HG03159 (cell line): ENCODE results near the gene MYG1.
"Not testable (repeated sequence)": the region's sequence is repeated elsewhere in the genome, so short reads cannot be mapped to it uniquely, and the experiment has no call there.

Source experiments
- ATAC-seq: cut with Tn5 transposase; IDR thresholded peaks from one replicate; pipeline ENCODE4 v1.9.1; 2021; ENCODE audit warnings: mild to moderate bottlenecking, moderate library complexity; ENCODE audit not compliant: unreplicated experiment

The MYG1 gene

DNA sequence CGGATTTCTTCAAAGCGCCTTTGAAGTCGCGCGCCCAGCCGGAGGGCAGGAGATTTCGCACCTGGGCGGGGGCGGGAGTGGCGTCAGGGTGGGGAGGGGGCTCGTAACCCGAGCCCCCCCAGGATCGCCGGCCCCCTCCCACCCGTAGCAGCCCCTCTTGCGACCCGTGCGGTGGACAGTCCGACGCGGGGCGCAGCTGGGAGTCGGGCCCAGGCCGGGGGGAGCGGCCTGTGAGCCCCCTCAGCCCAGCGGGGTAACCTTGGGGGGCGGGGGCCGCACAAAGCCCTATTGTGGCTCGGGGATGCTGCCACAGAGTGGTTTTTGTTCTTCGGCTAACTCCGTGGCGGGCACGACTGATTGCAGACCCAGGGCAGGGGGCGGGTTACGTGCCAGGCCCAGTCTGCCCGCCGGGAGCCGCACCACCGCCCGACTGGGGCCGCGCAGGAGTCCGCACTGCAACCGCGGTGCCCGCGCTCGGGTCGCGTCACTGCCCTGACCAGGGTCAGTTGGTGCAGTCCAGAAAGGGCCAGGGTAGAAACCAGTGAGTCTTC is 26.1 kb downstream of the MYG1 start:
- ATAC-seq = no peak

DNA sequence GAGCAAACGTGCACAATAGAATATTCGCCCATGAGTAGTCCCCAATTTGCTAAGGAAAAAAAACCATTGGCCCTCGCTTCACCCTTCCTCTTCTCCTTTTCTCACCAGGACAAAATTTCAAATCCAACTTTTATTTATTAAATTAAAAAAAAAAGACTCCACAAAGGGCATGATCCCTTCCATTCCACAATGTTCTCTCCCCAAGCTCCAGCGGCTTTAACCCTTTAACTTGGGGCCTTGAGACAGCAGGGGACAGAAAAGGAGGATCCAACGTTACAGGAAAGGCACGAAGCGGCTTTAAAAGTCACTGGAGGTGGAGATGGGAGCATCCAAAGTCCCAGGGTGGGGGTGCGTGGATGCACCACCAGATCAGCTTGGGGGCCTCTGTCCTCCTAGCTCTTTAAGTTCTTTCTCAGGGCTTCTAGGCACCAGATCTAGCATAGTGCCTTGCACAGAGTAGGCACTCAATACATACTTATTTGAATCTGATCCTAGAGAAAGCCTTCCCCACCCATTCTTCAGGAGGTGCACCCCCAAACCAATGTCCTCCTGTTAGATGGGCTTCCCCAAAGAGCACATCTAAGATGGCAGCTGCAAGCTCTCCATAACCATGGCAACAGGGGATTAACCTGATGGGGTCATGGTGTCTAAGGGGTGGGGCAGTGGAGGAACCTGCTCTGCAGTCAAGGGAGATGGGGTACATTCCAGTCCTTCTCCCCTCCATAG is 27.1 kb downstream of the MYG1 start:
- no peak for ATAC-seq

- ATAC-seq = no peak
These were observed 28.0 kb downstream of the MYG1 start for GRCh38 chr12:53327435-53328042.

- ATAC-seq = no peak
These were observed 28.5 kb downstream of the MYG1 start for GRCh38 chr12:53328043-53328435.

DNA sequence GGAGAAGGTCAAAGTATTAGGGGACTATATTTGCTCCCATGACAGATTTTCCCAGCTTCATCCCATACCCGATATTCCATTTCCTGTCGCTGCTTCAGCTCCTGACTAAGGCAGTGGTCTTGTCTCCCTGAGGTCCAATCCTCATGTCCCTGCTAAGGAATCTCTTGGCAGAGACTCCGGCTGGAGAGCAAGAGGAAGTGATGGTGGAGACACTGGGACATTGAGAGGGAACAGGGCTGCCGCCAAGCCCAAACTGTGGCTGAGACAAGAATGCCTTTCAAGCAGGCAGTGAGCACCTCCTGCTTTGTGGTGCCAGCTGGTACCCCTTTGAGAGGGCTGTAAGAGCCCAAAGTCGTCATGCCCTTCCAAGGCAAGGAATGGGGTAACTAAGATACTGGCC is 31.2 kb downstream of the MYG1 start:
- no peak for ATAC-seq

DNA sequence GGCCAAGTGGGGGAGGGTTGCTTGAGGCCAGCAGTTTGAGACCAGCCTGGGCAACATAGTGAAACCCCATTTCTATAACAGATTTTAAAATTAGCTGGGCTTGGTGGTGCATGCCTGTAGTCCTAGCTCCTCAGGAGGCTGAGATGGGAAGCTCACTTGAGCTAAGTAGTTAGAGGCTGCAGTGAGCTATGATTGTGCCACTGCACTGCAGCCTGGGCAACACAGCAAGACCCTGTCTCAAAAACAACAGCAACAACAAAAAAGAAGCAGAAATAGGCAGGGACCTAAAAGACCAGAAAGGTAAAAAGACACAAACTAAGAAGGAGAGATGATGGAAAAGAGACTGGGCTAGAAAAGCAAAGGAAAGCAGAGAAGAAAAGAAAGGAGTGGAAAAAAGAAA is 32.8 kb downstream of the MYG1 start:
- ATAC-seq = not testable (repeated sequence)

- ATAC-seq = no peak
These were observed 33.2 kb downstream of the MYG1 start for GRCh38 chr12:53332744-53333143.

DNA sequence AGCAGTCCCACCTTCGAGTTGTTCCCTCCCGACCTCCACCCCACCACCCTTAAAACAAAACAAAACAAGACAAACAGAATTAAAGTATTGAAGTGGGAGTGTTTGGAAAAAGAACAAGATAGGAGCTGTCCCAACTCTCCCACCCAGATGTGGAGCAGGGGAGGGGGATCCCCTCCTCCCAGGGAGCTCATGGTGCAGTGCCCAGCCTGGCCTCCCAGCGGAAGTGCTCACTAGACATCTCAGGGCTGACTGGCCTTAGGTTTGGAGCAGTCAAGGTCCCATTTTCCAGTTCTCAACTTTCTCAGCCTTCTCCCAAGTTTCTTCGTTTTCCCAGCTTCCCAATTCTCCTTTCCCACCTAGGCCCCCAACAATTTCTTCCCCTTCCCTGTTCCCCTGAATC is 33.8 kb downstream of the MYG1 start:
- no peak for ATAC-seq

DNA sequence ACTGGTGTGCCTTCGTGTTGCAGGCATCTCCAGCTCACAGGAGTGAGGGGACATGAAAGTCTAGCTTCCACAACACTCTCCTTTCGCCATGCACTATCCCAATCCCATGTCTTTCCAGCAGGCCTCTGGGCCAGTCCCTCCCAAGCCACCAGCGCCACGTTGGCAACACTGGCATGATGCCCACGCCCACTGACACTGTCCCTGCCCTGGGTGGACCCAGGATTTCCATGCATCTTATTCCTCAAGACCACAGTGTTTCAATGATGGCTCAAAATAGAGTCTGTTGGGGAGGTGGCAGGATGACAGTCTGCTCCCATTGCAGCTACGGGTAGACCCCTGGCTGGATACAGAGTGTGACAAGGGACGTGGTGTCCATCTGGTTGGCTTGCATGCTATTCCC is 34.4 kb downstream of the MYG1 start:
- ATAC-seq = no peak

DNA sequence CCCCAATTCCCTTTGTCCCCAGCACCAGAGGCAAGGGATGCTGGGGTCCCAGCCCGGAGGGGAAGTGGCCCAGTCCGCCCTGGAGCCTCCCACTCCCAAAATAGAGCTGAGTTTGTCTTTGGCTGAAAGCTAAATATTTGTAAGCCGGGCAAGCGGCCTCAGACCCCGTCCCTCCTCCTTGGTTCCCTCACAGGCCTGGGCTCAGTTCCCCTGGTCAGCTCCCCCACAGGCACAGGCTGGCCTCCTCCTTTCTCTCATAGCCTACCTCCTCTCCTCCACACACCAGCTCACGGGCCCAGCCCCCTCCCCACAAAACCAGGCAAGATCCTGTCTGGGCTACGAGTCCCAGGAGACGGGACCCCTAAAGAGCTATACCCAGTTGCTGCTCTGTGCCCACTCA is 35.3 kb downstream of the MYG1 start:
- no peak for ATAC-seq

GRCh38 chr12:53336181-53336681 is 36.7 kb downstream of the MYG1 start, which contains the start of gene SP7:
TSS of gene SP7 (minus strand) at chr12:53336354. CDS start at chr12:53335646, 708 bp downstream.
- ATAC-seq = no peak

DNA sequence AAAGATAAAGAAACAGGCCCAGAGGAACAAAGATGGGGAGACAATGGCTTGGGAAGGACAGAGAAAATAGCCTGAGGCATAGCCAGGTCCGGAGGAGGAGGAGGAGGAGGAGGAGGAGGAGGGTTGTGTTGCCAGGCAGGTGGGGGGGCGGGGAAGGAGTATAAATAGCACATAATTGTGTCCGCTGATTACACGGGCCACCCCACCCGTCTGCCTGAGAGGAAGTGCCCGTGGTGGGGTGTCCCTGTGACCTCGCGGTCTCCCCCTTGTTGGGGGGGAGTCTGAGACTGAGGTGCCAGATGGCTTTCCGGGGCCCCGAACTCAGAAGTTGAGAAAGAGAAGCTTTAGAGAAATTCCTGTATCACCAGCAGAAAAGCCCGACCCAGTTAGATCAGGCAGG is 38.5 kb downstream of the MYG1 start:
- no peak for ATAC-seq

DNA sequence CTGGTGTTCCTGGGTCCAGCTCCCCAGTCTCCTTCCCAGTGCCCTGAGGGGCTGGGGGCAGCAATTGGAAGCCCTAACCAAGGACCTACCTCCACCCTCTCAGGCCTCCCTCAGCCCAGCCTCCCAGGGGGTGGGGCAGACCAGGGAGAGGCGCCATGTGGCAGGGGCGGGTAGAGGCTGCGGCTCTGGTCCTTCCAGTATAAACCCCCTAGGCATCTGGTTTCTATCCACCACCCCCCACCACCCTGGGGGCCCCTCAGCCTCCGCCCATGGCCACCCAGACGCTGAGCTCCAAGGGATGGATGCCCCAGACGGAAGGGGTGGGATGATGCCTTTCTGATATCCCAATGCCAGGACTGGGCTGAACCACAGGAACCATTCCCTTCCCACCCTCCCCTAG is 39.4 kb downstream of the MYG1 start:
- no peak for ATAC-seq

DNA sequence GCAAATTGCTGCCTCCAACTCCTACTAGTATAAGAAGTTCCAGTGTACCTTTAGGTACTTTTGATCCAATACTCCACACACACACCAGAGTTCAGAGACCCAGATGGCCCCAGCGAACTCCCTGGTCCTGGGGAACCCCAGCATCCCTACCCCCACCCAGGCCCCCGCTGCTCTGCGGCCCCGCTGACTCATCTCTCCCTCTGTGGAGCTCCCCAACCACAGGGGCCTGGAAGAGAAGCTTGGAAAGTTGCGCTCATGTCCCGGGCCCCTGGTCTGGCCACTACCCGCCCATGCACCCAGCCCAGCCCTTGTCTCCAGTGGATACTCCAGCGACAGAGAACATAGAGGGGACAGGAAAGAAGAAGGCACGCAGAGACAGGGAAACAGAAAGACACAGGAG is 40.9 kb downstream of the MYG1 start:
- ATAC-seq = no peak

DNA sequence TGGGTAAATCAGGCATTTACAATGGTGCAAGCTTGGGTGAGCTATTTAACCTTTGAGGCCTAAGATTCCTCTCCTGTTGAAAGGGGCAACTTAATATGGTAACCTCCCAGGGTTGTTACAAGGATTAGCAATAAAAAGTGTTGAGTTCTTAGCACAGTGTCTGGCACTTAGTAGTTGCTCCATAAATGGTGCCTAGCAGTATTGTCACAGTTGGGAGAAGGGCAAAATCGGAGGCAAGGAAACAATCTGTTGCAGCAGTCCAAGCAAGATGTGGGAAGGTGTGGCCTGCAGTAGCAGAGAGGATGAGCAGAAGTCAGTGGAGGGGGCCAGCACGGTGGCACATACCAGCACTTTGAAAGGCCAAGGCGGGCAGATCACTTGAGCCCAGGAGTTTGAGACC is 44.0 kb downstream of the MYG1 start:
- no peak for ATAC-seq

- ATAC-seq = no peak
These were observed 44.5 kb downstream of the MYG1 start for GRCh38 chr12:53343969-53344368.

GRCh38 chr12:53344487-53344823 is 45.0 kb downstream of the MYG1 start:
- ATAC-seq = no peak

- no peak for ATAC-seq
These were observed 45.5 kb downstream of the MYG1 start for GRCh38 chr12:53344824-53345485.

- no peak for ATAC-seq
These were observed 46.1 kb downstream of the MYG1 start for GRCh38 chr12:53345486-53346188.

DNA sequence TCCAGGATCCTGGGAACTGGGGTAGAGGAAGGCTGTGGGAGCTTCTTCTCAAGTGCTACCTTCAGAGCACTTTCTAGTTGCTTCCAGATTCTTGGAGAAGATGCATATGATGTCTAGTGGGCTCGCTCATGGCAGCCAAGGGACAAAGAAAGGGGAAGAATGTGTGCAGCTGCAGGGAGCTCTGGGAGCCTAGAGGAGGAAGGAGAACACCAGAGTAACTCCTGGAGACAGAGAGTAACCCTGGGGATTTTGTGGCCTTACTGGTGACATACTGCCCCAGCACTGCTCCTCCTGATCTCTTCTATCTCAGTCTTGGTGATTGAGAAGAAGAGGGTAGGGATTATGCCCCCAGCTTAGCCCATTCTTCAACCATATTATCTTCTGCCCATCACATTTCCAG is 47.0 kb downstream of the MYG1 start:
- no peak for ATAC-seq

- ATAC-seq = no peak
These were observed 48.4 kb downstream of the MYG1 start for GRCh38 chr12:53347905-53348304.
